ENCODE results near the gene CFAP61.

Gene CFAP61

DNA sequence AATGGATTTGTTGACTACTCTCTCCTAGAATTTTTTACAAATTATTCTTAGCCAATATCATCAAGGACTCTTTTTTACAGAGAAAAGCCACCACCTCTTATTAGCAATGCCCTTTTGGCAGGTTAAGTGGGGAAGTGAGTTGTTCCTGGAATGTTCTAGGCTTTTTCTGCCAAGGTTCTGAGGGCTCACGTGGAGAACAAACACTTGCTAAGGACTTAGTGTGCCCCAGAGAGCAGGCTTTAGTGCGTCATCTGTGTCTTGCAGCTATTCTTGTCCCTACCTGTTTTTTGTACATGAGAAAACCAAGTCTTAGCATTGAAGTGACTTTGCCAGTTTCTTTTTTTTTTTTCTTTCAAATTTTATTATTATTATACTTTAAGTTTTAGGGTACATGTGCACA is 33.5 kb downstream of the CFAP61 start:
- TF ChIP-seq POLR2A (IDR thresholded peaks at IDR 0.05; ENCODE audit: extremely low read depth, insufficient read length) (no peak), CTCF (IDR thresholded peaks at IDR 0.05; ENCODE audit: low read depth, low read length) (no peak), MYC (IDR thresholded peaks at IDR 0.05; ENCODE audit: low read depth, low read length) (no peak)
- TF ChIP-seq, protein P1, sequence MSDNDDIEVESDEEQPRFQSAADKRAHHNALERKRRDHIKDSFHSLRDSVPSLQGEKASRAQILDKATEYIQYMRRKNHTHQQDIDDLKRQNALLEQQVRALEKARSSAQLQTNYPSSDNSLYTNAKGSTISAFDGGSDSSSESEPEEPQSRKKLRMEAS (IDR thresholded peaks at IDR 0.05; ENCODE audit: low read depth, low read length), result no peak
- H3K4me3 ChIP-seq (ENCODE audit: low read depth, low read length), result no peak overlapping the region
- DNase-seq (ENCODE audit: low read depth), result no peak

GRCh38 chr20:20089018-20089417 is 36.7 kb downstream of the CFAP61 start:
- H3K4me3 ChIP-seq (ENCODE audit: low read depth, low read length), result no peak overlapping the region
- no peak for DNase-seq (ENCODE audit: low read depth)
- TF ChIP-seq, protein P1 (IDR thresholded peaks at IDR 0.05; ENCODE audit: low read depth, low read length), result no peak
- no peak for TF ChIP-seq CTCF (IDR thresholded peaks at IDR 0.05; ENCODE audit: low read depth, low read length)
- no peak for TF ChIP-seq POLR2A (IDR thresholded peaks at IDR 0.05; ENCODE audit: extremely low read depth, insufficient read length)
- no peak for TF ChIP-seq MYC (IDR thresholded peaks at IDR 0.05; ENCODE audit: low read depth, low read length)

GRCh38 chr20:20089939-20090338 is 37.6 kb downstream of the CFAP61 start:
- TF ChIP-seq POLR2A (IDR thresholded peaks at IDR 0.05; ENCODE audit: extremely low read depth, insufficient read length), result no peak
- TF ChIP-seq CTCF (IDR thresholded peaks at IDR 0.05; ENCODE audit: low read depth, low read length), result no peak
- no peak for TF ChIP-seq MYC (IDR thresholded peaks at IDR 0.05; ENCODE audit: low read depth, low read length)
- TF ChIP-seq, protein P1 (IDR thresholded peaks at IDR 0.05; ENCODE audit: low read depth, low read length), result no peak
- DNase-seq (ENCODE audit: low read depth), result no peak
- H3K4me3 ChIP-seq (ENCODE audit: low read depth, low read length), result no peak overlapping the region

GRCh38 chr20:20092827-20093226 is 40.5 kb downstream of the CFAP61 start:
- no peak for DNase-seq (ENCODE audit: low read depth)
- H3K4me3 ChIP-seq (ENCODE audit: low read depth, low read length), result no peak overlapping the region
- TF ChIP-seq MYC (IDR thresholded peaks at IDR 0.05; ENCODE audit: low read depth, low read length) (no peak), POLR2A (IDR thresholded peaks at IDR 0.05; ENCODE audit: extremely low read depth, insufficient read length) (no peak), CTCF (IDR thresholded peaks at IDR 0.05; ENCODE audit: low read depth, low read length) (no peak)
- TF ChIP-seq, protein P1 (IDR thresholded peaks at IDR 0.05; ENCODE audit: low read depth, low read length), result no peak

DNA sequence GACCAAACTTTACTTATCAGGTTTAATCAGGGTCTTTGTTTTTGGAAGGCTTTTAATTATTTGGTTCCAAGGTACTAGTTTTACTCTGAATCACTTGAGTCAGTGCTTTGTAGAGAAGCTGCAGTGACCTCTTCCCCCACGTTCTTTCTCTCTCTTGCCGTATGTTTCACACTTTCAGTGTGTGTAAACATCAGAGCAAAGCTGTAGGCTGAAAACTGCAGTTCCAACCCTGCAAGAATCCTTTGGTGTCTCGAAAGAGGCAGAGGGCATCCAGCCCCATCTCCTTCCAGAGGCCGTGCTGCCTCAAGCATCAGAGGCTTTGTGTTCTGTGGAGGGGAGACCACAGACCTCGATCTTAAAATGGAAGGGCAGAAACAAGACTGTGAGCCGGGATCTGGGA is 42.1 kb downstream of the CFAP61 start:
- TF ChIP-seq POLR2A (IDR thresholded peaks at IDR 0.05; ENCODE audit: extremely low read depth, insufficient read length), result no peak
- no peak for TF ChIP-seq MYC (IDR thresholded peaks at IDR 0.05; ENCODE audit: low read depth, low read length)
- no peak for TF ChIP-seq CTCF (IDR thresholded peaks at IDR 0.05; ENCODE audit: low read depth, low read length)
- TF ChIP-seq, protein P1 (IDR thresholded peaks at IDR 0.05; ENCODE audit: low read depth, low read length), result no peak
- no peak overlapping the region for H3K4me3 ChIP-seq (ENCODE audit: low read depth, low read length)
- DNase-seq (ENCODE audit: low read depth), result no peak

Measured in NB4 (cell line).